H1 (cell line): ENCODE measurements around the gene SLC37A1. TPM values are rescaled to one million over a fixed set of nuclear protein-coding genes. Genes with fewer than 3 reads are reported as not detected.

ENCODE experiments used
- CTCF ChIA-PET: fragments of 300-600 bp; sonication (Branson Sonifier 250); formaldehyde crosslinking; loops from one replicate; lab custom pipeline; 2021; ENCODE audit not compliant: partially characterized antibody; lab: Charles Lee
- POLR2A ChIA-PET: fragments of 300-600 bp; sonication (Branson Sonifier 250); formaldehyde crosslinking; loops from one replicate; lab custom pipeline; 2021; ENCODE audit warnings: inconsistent platforms; ENCODE audit not compliant: partially characterized antibody; lab: Charles Lee
- DNase-seq, 2 experiments: peaks; one replicate each; pipeline versions ENCODE4 v3.0.0 to v3.0.0-alpha.2; 2010 to 2022; ENCODE audit warnings: low spot score in 2 of 2, low read depth in 1 of 2, mixed read lengths in 1 of 2
- FAIRE-seq: peaks from 2 replicates; lab custom pipeline; 2011; peaks lifted over from hg19 to GRCh38; lab: Jason Lieb, UNC
- H2AFZ ChIP-seq: 2 replicates; pipeline ENCODE4 v1.8.1; 2012; ENCODE audit warnings: low read length, inconsistent platforms
- H2AK5ac ChIP-seq: 2 replicates; pipeline ENCODE4 v1.6.1; 2013; ENCODE audit warnings: low read depth, low read length
- H2BK120ac ChIP-seq: replicated peaks from 2 replicates; pipeline ENCODE3; 2013; ENCODE audit warnings: low read depth, low read length, inconsistent platforms
- H2BK12ac ChIP-seq: 2 replicates; pipeline ENCODE4 v1.6.1; 2013; ENCODE audit warnings: low read depth, low read length
- H2BK15ac ChIP-seq: 2 replicates; pipeline ENCODE4 v1.6.1; 2013; ENCODE audit warnings: low read length
- H2BK20ac ChIP-seq: 2 replicates; pipeline ENCODE4 v1.6.1; 2013; ENCODE audit warnings: low read length
- H2BK5ac ChIP-seq: 2 replicates; pipeline ENCODE4 v1.6.1; 2013; ENCODE audit warnings: low read depth, low read length
- H3K14ac ChIP-seq: 2 replicates; pipeline ENCODE4 v1.6.1; 2013; ENCODE audit warnings: inconsistent platforms; ENCODE audit not compliant: insufficient read length
- H3K18ac ChIP-seq: 2 replicates; pipeline ENCODE4 v1.6.1; 2013; ENCODE audit warnings: low read length; ENCODE audit errors: extremely low read depth
- H3K23ac ChIP-seq: 2 replicates; pipeline ENCODE4 v1.6.1; 2013; ENCODE audit warnings: inconsistent platforms; ENCODE audit not compliant: insufficient read length
- H3K23me2 ChIP-seq: 2 replicates; pipeline ENCODE4 v1.6.1; 2013; ENCODE audit warnings: low read depth, low read length
- H3K27ac ChIP-seq: 2 replicates; pipeline ENCODE4 v1.6.1; 2011; ENCODE audit warnings: low read depth, low read length, inconsistent platforms
- H3K27me3 ChIP-seq, 4 experiments: replicated peaks in 1 of 4; 1 replicate in 1 of 4; 2 replicates in 3 of 4; pipeline versions ENCODE4 v1.6.1 to v1.8.1; 2011 to 2013; ENCODE audit warnings: low read length in 3 of 4, mild to moderate bottlenecking in 3 of 4, inconsistent platforms in 2 of 4, mixed read lengths in 2 of 4, moderate library complexity in 1 of 4; ENCODE audit not compliant: control insufficient read depth in 3 of 4, insufficient read depth in 3 of 4; ENCODE audit errors: extremely low read depth in 1 of 4
- H3K36me3 ChIP-seq, 4 experiments: 2 replicates each; pipeline versions ENCODE4 v1.6.1 to v1.8.1; 2011 to 2013; ENCODE audit warnings: mild to moderate bottlenecking in 4 of 4, low read length in 3 of 4, moderate library complexity in 2 of 4, control low read depth in 1 of 4, inconsistent platforms in 1 of 4; ENCODE audit not compliant: insufficient read depth in 4 of 4, control insufficient read depth in 2 of 4
- H3K4ac ChIP-seq: replicated peaks from 2 replicates; pipeline ENCODE3; 2013; ENCODE audit warnings: low read length, low read depth, mixed read lengths, inconsistent platforms; ENCODE audit not compliant: insufficient read length
- H3K4me1 ChIP-seq, 4 experiments: replicated peaks in 1 of 4; 1 replicate in 1 of 4; 2 replicates in 3 of 4; pipeline versions ENCODE4 v1.6.1 to v1.8.1; 2011 to 2013; ENCODE audit warnings: low read length in 3 of 4, inconsistent platforms in 2 of 4, mixed read lengths in 1 of 4; ENCODE audit not compliant: insufficient read depth in 4 of 4, control insufficient read depth in 3 of 4
- H3K4me2 ChIP-seq, 2 experiments: 2 replicates each; pipeline versions ENCODE4 v1.6.1 to v1.8.1; 2011 to 2013; ENCODE audit warnings: low read depth in 2 of 2, low read length in 2 of 2, control low read depth in 1 of 2, inconsistent platforms in 1 of 2, mild to moderate bottlenecking in 1 of 2; ENCODE audit not compliant: insufficient read depth in 1 of 2
- H3K4me3 ChIP-seq, 4 experiments: fragments of 200-600, 300-600 bp in 1 of 4; sonication (generic), shearing (Covaris generic), sonication (Bioruptor Twin) in 1 of 4; 2 replicates each; pipeline versions ENCODE4 v1.5.1 to v1.8.1; 2011 to 2016; ENCODE audit warnings: low read length in 4 of 4, low read depth in 3 of 4, control low read depth in 2 of 4, inconsistent platforms in 2 of 4, mild to moderate bottlenecking in 2 of 4, mixed read lengths in 1 of 4, moderate library complexity in 1 of 4; ENCODE audit not compliant: insufficient read depth in 2 of 4; ENCODE audit errors: extremely low read depth in 1 of 4
- H3K56ac ChIP-seq: replicated peaks from 2 replicates; pipeline ENCODE3; 2013; ENCODE audit warnings: low read depth, mild to moderate bottlenecking, mixed read lengths, low read length, inconsistent platforms; ENCODE audit not compliant: insufficient read length
- H3K79me1 ChIP-seq: 2 replicates; pipeline ENCODE4 v1.6.1; 2013; ENCODE audit warnings: low read depth, low read length, control low read depth
- H3K79me2 ChIP-seq, 2 experiments: 2 replicates each; pipeline versions ENCODE4 v1.6.1 to v1.8.1; 2012 to 2013; ENCODE audit warnings: low read length in 2 of 2, mild to moderate bottlenecking in 2 of 2, inconsistent platforms in 1 of 2; ENCODE audit not compliant: insufficient read depth in 2 of 2, control insufficient read depth in 1 of 2
- H3K9ac ChIP-seq, 4 experiments: replicated peaks in 1 of 4; 1 replicate in 1 of 4; 2 replicates in 3 of 4; pipeline versions ENCODE4 v1.6.1 to v1.8.1; 2011 to 2013; ENCODE audit warnings: low read depth in 3 of 4, low read length in 3 of 4, control low read depth in 2 of 4, mild to moderate bottlenecking in 2 of 4, moderate library complexity in 2 of 4, inconsistent platforms in 1 of 4; ENCODE audit errors: extremely low read depth in 1 of 4
- H3K9me3 ChIP-seq, 2 experiments: 2 replicates each; pipeline versions ENCODE4 v1.6.1 to v1.8.1; 2012 to 2013; ENCODE audit warnings: mild to moderate bottlenecking in 2 of 2, moderate library complexity in 2 of 2, control low read depth in 1 of 2, inconsistent platforms in 1 of 2, low read depth in 1 of 2, low read length in 1 of 2, mixed read lengths in 1 of 2; ENCODE audit not compliant: insufficient read depth in 2 of 2
- H4K20me1 ChIP-seq, 2 experiments: replicated peaks in 1 of 2; 2 replicates each; pipeline versions ENCODE3 to v1.8.1; 2011 to 2013; ENCODE audit warnings: inconsistent platforms in 2 of 2, low read length in 2 of 2, mild to moderate bottlenecking in 1 of 2; ENCODE audit not compliant: insufficient read depth in 2 of 2, control insufficient read depth in 1 of 2
- H4K5ac ChIP-seq: 2 replicates; pipeline ENCODE4 v1.6.1; 2013; ENCODE audit warnings: low read length, low read depth, mixed read lengths, inconsistent platforms; ENCODE audit not compliant: insufficient read length
- H4K8ac ChIP-seq: 2 replicates; pipeline ENCODE4 v1.8.0; 2013; ENCODE audit warnings: mild to moderate bottlenecking, moderate library complexity, low read length, inconsistent platforms; ENCODE audit not compliant: insufficient read depth; ENCODE audit errors: extremely low read depth
- H4K91ac ChIP-seq: replicated peaks from 2 replicates; pipeline ENCODE3; 2013; ENCODE audit warnings: low read length, mixed read lengths, inconsistent platforms; ENCODE audit not compliant: insufficient read length
- ASH2L ChIP-seq: fragments of 200-600, 300-600 bp; sonication (generic); IDR thresholded peaks from one replicate; pipeline ENCODE4 v1.7.1; 2017; ENCODE audit warnings: low read length
- CTBP2 ChIP-seq: IDR thresholded peaks from 2 replicates; pipeline ENCODE4 v1.7.0; 2011; ENCODE audit warnings: borderline replicate concordance, mild to moderate bottlenecking, moderate library complexity, mixed read lengths, low read length; ENCODE audit not compliant: insufficient read depth, insufficient read length
- EZH2 ChIP-seq: fragments of 200-600 bp; sonication (generic); IDR thresholded peaks from 2 replicates; pipeline ENCODE4 v1.7.1; 2012; ENCODE audit warnings: low read depth, mild to moderate bottlenecking, moderate library complexity, low read length, inconsistent platforms; ENCODE audit not compliant: severe bottlenecking
- HDAC6 ChIP-seq: IDR thresholded peaks from one replicate; pipeline ENCODE4 v1.7.1; 2012; ENCODE audit warnings: low read depth, mild to moderate bottlenecking, inconsistent platforms, low read length, moderate library complexity
- JUN ChIP-seq: IDR thresholded peaks from 2 replicates; pipeline ENCODE4 v1.6.1; 2011; ENCODE audit warnings: low read depth, mild to moderate bottlenecking, improper control_type of control experiment, low read length
- RNF2 ChIP-seq: fragments of 200-900, 300-1000 bp; sonication (generic); IDR thresholded peaks from 2 replicates; pipeline ENCODE4 v1.7.1; 2016; ENCODE audit warnings: borderline replicate concordance, low read depth, mild to moderate bottlenecking, antibody characterized with exemption, low read length; ENCODE audit not compliant: poor library complexity, severe bottlenecking; ENCODE audit errors: missing control alignments
- SAP30 ChIP-seq: fragments of 300-600 bp; sonication (generic); IDR thresholded peaks from 2 replicates; pipeline ENCODE4 v1.7.1; 2012; ENCODE audit warnings: low read length, moderate library complexity, mild to moderate bottlenecking, inconsistent platforms; ENCODE audit not compliant: insufficient read depth, insufficient replicate concordance
- SIRT6 ChIP-seq: IDR thresholded peaks from one replicate; pipeline ENCODE4 v1.7.1; 2012; ENCODE audit warnings: low read length, inconsistent platforms
- TCF12 ChIP-seq: IDR thresholded peaks from 2 replicates; pipeline ENCODE4 v1.6.1; 2011; ENCODE audit warnings: low read depth, mild to moderate bottlenecking, low read length
- WGBS, 2 experiments: shearing (Covaris generic) in 1 of 2; methylation state at CpG; one replicate each; pipeline versions ENCODE4 v1.1.6 to v1.1.7; 2013 to 2015; ENCODE audit warnings: low lambda C conversion rate in 2 of 2, mixed read lengths in 2 of 2, inconsistent platforms in 1 of 2, low coverage in 1 of 2, missing lambda C conversion rate in 1 of 2; ENCODE audit not compliant: insufficient replicate concordance in 2 of 2, insufficient coverage in 1 of 2, insufficient read length in 1 of 2; ENCODE audit errors: extremely low coverage in 1 of 2, missing lambda C conversion rate in 1 of 2; 5-methylcytosine and 5-hydroxymethylcytosine counted together
- polyA plus RNA-seq, 7 experiments: library from polyadenylated mRNA; depleted of rRNA in 3 of 7; stranded (reverse) in 5 of 7; unstranded in 2 of 7; fragments of >200 nt in 5 of 7; fragments of 200-250 nt in 2 of 7; gene quantifications; 1 replicate in 5 of 7; 2 replicates in 1 of 7; 4 replicates in 1 of 7; pipeline versions ENCODE4 v1.2.1 to v1.2.3, GENCODE V29; 2011 to 2013; ENCODE audit warnings: missing spikeins in 2 of 7, mixed read lengths in 2 of 7
- total RNA-seq: library from RNA; stranded (reverse); fragmentation: NEBNext Ultra II Directional; extraction: Animal tissue kit (Norgen Biotek cat#: 25700); gene quantifications from 2 replicates; pipeline ENCODE4 v1.2.1, GENCODE V29; 2021

SLC37A1 gene
- total and polyA plus RNA-seq, 2 of the 8 experiments (the other 6 are each of a cell fraction or from before 2014, with no cell fraction given): 15.6 to 30.9 TPM

DNA sequence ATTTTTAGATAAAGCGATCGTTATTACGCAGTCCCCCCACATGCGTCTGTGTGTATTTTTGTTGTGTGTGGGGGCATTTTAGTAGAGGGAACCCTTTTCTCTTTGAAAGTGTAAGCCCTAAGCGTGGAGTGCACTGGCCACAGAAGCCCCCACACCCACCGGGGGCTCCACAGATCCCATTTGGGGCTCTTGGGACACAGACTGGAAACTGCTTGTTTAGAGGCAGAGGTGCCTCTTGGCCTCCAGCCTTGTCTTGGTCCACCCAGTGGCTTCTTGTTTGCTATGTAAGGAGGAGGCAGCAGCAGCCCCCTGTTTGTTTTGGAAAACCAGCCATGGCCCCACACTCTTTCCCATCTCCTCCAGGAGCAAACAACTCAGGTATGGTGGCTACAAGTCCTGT lies 42.8 kb downstream of the SLC37A1 start:
- Histone ChIP-seq H3K14ac (no peak overlapping the region), H4K91ac (no peak overlapping the region), H2BK15ac (no peak overlapping the region), H4K8ac (no peak overlapping the region), H3K4me2 (no peak overlapping the region), H3K4me3 (no peak overlapping the region), H2BK20ac (no peak overlapping the region), H3K4ac (no peak overlapping the region), H3K79me1 (no peaks in the 10 kb centered on the region), H3K36me3 (peaks cover 0 to 6% (median 0%) of the 10 kb centered on the region in 4 experiments; a peak in 3 of 8 replicates), H3K27me3 (no peaks in the 10 kb centered on the region; a peak in 1 of 7 replicates), H3K9ac (no peak overlapping the region), H2AK5ac (no peak overlapping the region), H2BK120ac (no peak overlapping the region), H3K79me2 (no peaks in the 10 kb centered on the region), H3K9me3 (no peaks in the 10 kb centered on the region), H2BK5ac (no peak overlapping the region), H2BK12ac (no peak overlapping the region), H3K18ac (no peak overlapping the region), H3K23me2 (no peaks in the 10 kb centered on the region), H4K5ac (no peak overlapping the region), H3K23ac (no peak overlapping the region), H3K27ac (no peak overlapping the region), H2AFZ (no peak overlapping the region), H3K4me1 (peaks cover 0 to 5% (median 0%) of the 10 kb centered on the region in 4 experiments; a peak in 2 of 7 replicates), H4K20me1 (no peaks in the 10 kb centered on the region), H3K56ac (no peak overlapping the region)
- WGBS, 2 experiments: 95% methylated on average over 6 of the region's 6 CpGs; no CpG with 5 or more reads in 1 of the 2 experiments
- TF ChIP-seq SAP30 (no peak), CTBP2 (no peak), TCF12 (no peak), HDAC6 (no peak), ASH2L (no peak), EZH2 (no peak), JUN (no peak), RNF2 (no peak), SIRT6 (no peak)
- ChIA-PET POLR2A (no interaction called here), CTCF (interaction anchor here (1.6 kb wide), 1 partner anchor 37 kb away, joined by 4 read pairs; no protein-coding TSS in a partner anchor)
- no peak for FAIRE-seq
- DNase-seq: no peak
